PFSK-1 (cell line): ENCODE data around the gene SLC9A9.

Experiments used
- REST ChIP-seq, 2 experiments: IDR thresholded peaks; 2 replicates each; pipeline versions ENCODE4 v1.6.1 to v1.8.0; 2011 to 2012; ENCODE audit warnings: low read depth in 2 of 2, low read length in 2 of 2, control low read depth in 1 of 2, inconsistent platforms in 1 of 2, mild to moderate bottlenecking in 1 of 2, moderate library complexity in 1 of 2; ENCODE audit not compliant: insufficient read depth in 1 of 2
- TAF1 ChIP-seq: IDR thresholded peaks from 2 replicates; pipeline ENCODE4 v1.6.1; 2012; ENCODE audit warnings: low read length, control low read depth, borderline replicate concordance; ENCODE audit not compliant: insufficient read depth

GRCh38 chr3:143716731-143717130 lies 131.5 kb downstream of the SLC9A9 start:
- no peak for TF ChIP-seq TAF1
- TF ChIP-seq REST (IDR thresholded peaks at IDR 0.05; ENCODE audit: insufficient read depth in 1 of 2, low read depth in 2 of 2, low read length in 2 of 2): no peak
